DND-41 (cell line): Measurements from ENCODE around the gene CEP112.

Source experiments
- ATAC-seq: fragments of 200-7000 bp; cut with Tn5 transposase; 3 replicates; pipeline ENCODE4 v1.9.1; 2021; ENCODE audit warnings: low read depth; ENCODE audit not compliant: insufficient read depth
- DNase-seq: peaks from one replicate; pipeline ENCODE4 v3.0.0-alpha.2; 2020
- H2AFZ ChIP-seq: 2 replicates; pipeline ENCODE4 v1.6.0; 2012; ENCODE audit warnings: low read depth, low read length
- H3K27ac ChIP-seq: 2 replicates; pipeline ENCODE4 v1.5.1; 2012; ENCODE audit warnings: low read length, inconsistent platforms
- H3K27me3 ChIP-seq: fragments of 200-600 bp; sonication (generic); 2 replicates; pipeline ENCODE4 v1.6.0; 2012; ENCODE audit warnings: low read length, mild to moderate bottlenecking, inconsistent platforms; ENCODE audit not compliant: insufficient read depth, poor library complexity
- H3K36me3 ChIP-seq: 2 replicates; pipeline ENCODE4 v1.5.1; 2012; ENCODE audit warnings: low read length, inconsistent platforms; ENCODE audit not compliant: insufficient read depth
- H3K4me1 ChIP-seq: 2 replicates; pipeline ENCODE4 v1.5.1; 2012; ENCODE audit warnings: mild to moderate bottlenecking, low read length; ENCODE audit not compliant: insufficient read depth
- H3K4me2 ChIP-seq: 2 replicates; pipeline ENCODE4 v1.6.0; 2012; ENCODE audit warnings: mild to moderate bottlenecking, moderate library complexity, low read length, inconsistent platforms; ENCODE audit not compliant: insufficient read depth
- H3K4me3 ChIP-seq, 2 experiments: fragments of 200-600 bp in 1 of 2; shearing (Covaris generic) in 1 of 2; 2 replicates each; pipeline ENCODE4 v1.5.1; 2012 to 2016; ENCODE audit warnings: inconsistent platforms in 2 of 2, low read length in 2 of 2, mild to moderate bottlenecking in 2 of 2, low read depth in 1 of 2, moderate library complexity in 1 of 2
- H3K79me2 ChIP-seq: 2 replicates; pipeline ENCODE4 v1.6.0; 2012; ENCODE audit warnings: low read length, inconsistent platforms; ENCODE audit not compliant: insufficient read depth
- H3K9ac ChIP-seq: 2 replicates; pipeline ENCODE4 v1.6.0; 2012; ENCODE audit warnings: low read depth, mild to moderate bottlenecking, inconsistent platforms, low read length, moderate library complexity
- H3K9me3 ChIP-seq: 2 replicates; pipeline ENCODE4 v1.5.1; 2012; ENCODE audit warnings: low read length, moderate library complexity, mild to moderate bottlenecking, inconsistent platforms; ENCODE audit not compliant: insufficient read depth, severe bottlenecking
- H4K20me1 ChIP-seq: 2 replicates; pipeline ENCODE4 v1.6.0; 2012; ENCODE audit warnings: low read length; ENCODE audit not compliant: insufficient read depth
- CTCF ChIP-seq: IDR thresholded peaks from 2 replicates; pipeline ENCODE4 v1.5.1; 2012; ENCODE audit warnings: borderline replicate concordance, low read length, moderate library complexity, mild to moderate bottlenecking; ENCODE audit not compliant: poor library complexity, severe bottlenecking; ENCODE audit errors: extremely low read depth
- EZH2 ChIP-seq: IDR thresholded peaks from 3 replicates; pipeline ENCODE4 v1.6.1; 2012; ENCODE audit warnings: borderline replicate concordance, low read depth, mild to moderate bottlenecking, moderate library complexity, low read length, inconsistent platforms; ENCODE audit not compliant: severe bottlenecking

CEP112 gene

GRCh38 chr17:65824901-65825300 is 367.0 kb downstream of the CEP112 start:
- ATAC-seq (no peak), DNase-seq (no peak)
- H3K9me3 ChIP-seq: no peaks in the 10 kb centered on the region
- H3K79me2 ChIP-seq: no peaks in the 10 kb centered on the region
- no peak overlapping the region for H3K27ac ChIP-seq
- H3K4me3 ChIP-seq: no peak overlapping the region
- no peak overlapping the region for H2AFZ ChIP-seq
- H3K27me3 ChIP-seq: no peaks in the 10 kb centered on the region
- H3K36me3 ChIP-seq: no peaks in the 10 kb centered on the region
- H3K4me1 ChIP-seq: no peaks in the 10 kb centered on the region
- no peaks in the 10 kb centered on the region for H4K20me1 ChIP-seq
- no peak overlapping the region for H3K9ac ChIP-seq
- TF ChIP-seq CTCF: no peak
- TF ChIP-seq EZH2: no peak
- H3K4me2 ChIP-seq: no peak overlapping the region

GRCh38 chr17:65823713-65824112 is 368.2 kb downstream of the CEP112 start:
- H3K9me3 ChIP-seq: no peaks in the 10 kb centered on the region
- H3K9ac ChIP-seq: no peak overlapping the region
- no peaks in the 10 kb centered on the region for H3K4me1 ChIP-seq
- no peaks in the 10 kb centered on the region for H3K79me2 ChIP-seq
- no peak overlapping the region for H3K27ac ChIP-seq
- no peaks in the 10 kb centered on the region for H4K20me1 ChIP-seq
- H3K27me3 ChIP-seq: no peaks in the 10 kb centered on the region
- H3K36me3 ChIP-seq: no peaks in the 10 kb centered on the region
- TF ChIP-seq CTCF: no peak
- no peak for TF ChIP-seq EZH2
- H3K4me3 ChIP-seq: no peak overlapping the region
- no peak for ATAC-seq
- no peak overlapping the region for H3K4me2 ChIP-seq
- no peak for DNase-seq
- no peak overlapping the region for H2AFZ ChIP-seq

GRCh38 chr17:65820811-65821210 is 371.1 kb downstream of the CEP112 start:
- no peak overlapping the region for H2AFZ ChIP-seq
- no peaks in the 10 kb centered on the region for H3K27me3 ChIP-seq
- H3K9me3 ChIP-seq: no peaks in the 10 kb centered on the region
- H3K4me1 ChIP-seq: no peaks in the 10 kb centered on the region
- H3K27ac ChIP-seq: no peak overlapping the region
- ATAC-seq (no peak), DNase-seq (no peak)
- H4K20me1 ChIP-seq: no peaks in the 10 kb centered on the region
- no peak overlapping the region for H3K4me2 ChIP-seq
- no peak overlapping the region for H3K4me3 ChIP-seq
- no peak overlapping the region for H3K9ac ChIP-seq
- no peaks in the 10 kb centered on the region for H3K36me3 ChIP-seq
- no peak for TF ChIP-seq EZH2
- no peak for TF ChIP-seq CTCF
- no peaks in the 10 kb centered on the region for H3K79me2 ChIP-seq

- H3K36me3 ChIP-seq: no peaks in the 10 kb centered on the region
- H3K9me3 ChIP-seq: no peaks in the 10 kb centered on the region
- no peaks in the 10 kb centered on the region for H3K79me2 ChIP-seq
- TF ChIP-seq EZH2 (no peak), CTCF (no peak)
- no peak overlapping the region for H2AFZ ChIP-seq
- no peak overlapping the region for H3K4me2 ChIP-seq
- H3K27ac ChIP-seq: no peak overlapping the region
- no peaks in the 10 kb centered on the region for H3K27me3 ChIP-seq
- H4K20me1 ChIP-seq: no peaks in the 10 kb centered on the region
- no peak overlapping the region for H3K9ac ChIP-seq
- DNase-seq (no peak), ATAC-seq (no peak)
- H3K4me3 ChIP-seq: no peak overlapping the region
- H3K4me1 ChIP-seq: no peaks in the 10 kb centered on the region
Measured at GRCh38 chr17:65820306-65820705, 371.6 kb downstream of the CEP112 start.
